Stimulated activated CD8-positive, alpha-beta memory T cell treated with anti-CD3 and anti-CD28 coated beads, Interleukin-2, amount 100 ng/mL, for 1 hour (primary cell): Measurements from ENCODE around the gene AFF4.

Experiments
- DNase-seq, 2 donors: peaks; one replicate each; pipeline ENCODE4 v3.0.0-alpha.2; 2020; ENCODE audit warnings: low read depth in 2 of 2

AFF4 gene

GRCh38 chr5:132889501-132889900 lies 73.9 kb downstream of the AFF4 start:
- DNase-seq, result no peak

DNA sequence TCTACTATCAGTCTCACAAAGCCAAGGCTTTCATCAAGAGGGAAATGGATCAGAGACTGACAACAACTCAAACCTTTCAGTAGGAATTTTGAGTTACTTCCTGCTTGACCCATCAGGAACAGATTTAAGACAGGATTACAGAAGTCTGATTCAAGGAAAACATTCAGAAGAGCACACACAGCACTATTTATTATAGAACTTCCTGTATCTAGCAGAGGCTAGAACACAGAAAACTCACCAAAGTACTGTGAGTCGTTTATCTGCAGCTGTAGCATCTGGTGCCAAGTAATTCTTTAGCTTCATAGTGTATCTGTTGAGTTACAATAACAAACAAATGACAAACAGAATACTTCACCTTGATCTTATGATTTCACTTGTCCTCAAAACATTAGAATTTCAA lies 76.2 kb downstream of the AFF4 start:
- no peak for DNase-seq

DNA sequence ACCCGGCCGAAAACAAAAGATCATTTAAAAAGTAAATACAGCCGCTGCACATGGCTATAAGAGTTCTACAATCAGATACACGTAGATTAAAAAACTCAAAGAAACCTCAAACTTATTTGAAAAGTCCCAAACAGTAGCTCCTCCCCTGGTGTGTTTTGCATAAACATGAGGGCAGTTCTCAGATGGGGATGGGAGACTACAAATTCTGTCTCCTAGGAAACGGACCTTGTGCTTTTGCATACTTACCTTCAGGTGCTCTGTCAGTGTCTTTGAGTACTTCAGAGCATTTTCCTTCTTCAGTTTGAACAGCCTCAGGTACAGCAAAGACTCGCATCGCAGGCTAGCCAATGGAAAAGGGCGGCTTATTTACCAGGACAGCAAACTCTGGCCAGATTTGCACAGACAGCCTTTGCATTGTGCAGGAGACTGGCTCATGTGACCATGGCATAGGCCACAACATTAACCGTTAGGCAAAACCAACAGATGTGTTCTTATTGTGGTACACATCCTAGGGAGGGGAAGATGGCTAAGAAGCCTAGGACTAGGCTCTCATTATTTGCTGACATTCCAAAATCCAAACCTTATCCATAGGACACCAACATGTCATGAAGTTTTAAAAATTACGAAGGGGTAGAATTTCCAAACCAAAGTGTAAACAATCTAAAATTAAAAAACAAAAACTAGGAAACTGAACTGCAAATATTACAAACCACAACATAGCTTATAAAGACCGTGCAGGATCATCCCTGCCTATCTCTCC lies 77.2 kb downstream of the AFF4 start:
- DNase-seq, result no peak

GRCh38 chr5:132884548-132884947 lies 78.9 kb downstream of the AFF4 start:
- no peak for DNase-seq

DNA sequence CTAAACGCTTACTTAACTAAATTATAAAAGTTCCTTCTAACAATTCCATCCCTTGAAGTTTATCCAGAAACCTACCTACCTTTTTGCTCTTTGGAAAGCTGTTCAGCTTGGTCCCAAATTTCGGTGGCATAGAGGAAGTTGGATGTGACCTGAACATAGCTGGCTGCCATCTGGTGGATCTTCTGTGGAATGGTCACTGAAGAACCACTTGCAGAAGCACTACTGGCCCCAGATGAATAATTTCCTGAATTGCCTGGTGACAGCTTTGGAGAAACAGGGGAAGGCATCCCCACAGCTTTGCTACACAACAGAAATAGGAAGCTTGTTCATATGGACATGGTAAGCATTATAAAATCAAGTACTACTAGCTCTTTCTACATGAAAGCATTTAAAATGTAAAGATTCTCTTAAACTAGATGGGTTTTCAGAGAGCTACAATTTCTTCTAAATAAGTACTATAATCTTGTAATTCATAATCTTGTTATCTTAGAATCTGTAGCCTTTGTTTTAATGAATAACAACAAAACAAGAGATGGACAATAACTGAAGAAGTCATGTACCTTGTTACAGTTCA lies 80.1 kb downstream of the AFF4 start:
- DNase-seq, result no peak

GRCh38 chr5:132877938-132878337 lies 85.5 kb downstream of the AFF4 start:
- no peak for DNase-seq

- DNase-seq, result no peak
Observed at GRCh38 chr5:132877466-132877865, 86.0 kb downstream of the AFF4 start.

GRCh38 chr5:132876020-132876759 lies 87.2 kb downstream of the AFF4 start:
- no peak for DNase-seq

- DNase-seq, result no peak
Observed at GRCh38 chr5:132873930-132874271, 89.5 kb downstream of the AFF4 start.

DNA sequence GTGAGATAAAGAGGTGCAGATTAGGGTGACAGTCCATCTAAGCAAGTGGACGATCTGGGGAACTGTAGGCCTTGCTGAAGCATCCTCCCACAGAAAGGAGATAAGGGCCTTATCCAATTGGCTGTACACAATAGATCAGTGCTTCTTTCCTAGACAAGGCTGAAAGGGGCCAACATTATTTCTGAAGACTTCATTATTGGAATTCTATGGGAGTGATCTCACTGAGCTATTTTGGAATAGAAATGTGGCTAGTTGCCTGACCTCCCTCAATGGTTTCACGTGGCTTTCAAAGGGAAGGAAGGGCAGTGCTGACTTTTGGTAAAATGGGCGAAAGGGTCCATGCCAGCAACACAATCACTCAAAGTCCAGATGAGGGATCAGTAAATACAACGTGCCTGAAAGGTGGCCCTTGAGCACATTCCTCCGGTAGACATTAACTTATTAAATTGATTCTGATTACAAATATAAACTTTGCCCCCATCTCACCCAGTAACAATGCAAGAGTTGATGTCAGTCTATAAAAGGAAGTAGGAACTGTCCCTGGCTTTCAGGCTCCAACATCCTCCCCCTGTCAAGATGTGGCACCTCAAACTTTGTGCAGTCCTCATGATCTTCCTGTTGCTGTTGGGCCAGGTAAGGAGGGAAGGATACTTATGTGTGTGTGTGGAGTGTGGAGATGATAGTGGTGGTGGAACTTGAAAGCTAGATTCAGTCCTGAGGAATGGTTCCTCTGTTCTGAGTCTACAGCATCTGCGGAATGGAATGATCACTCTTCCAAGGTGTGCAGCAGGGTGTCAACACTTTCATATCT lies 90.1 kb downstream of the AFF4 start, which contains the start of gene LEAP2:
Gene LEAP2, plus strand, starts transcription at position 550 of the 811 bp plus-strand sequence. Its CDS starts 27 bp downstream, at position 577.
- no peak for DNase-seq

- no peak for DNase-seq
Observed at GRCh38 chr5:132872788-132873118, 90.7 kb downstream of the AFF4 start.

- DNase-seq, result no peak
Observed at GRCh38 chr5:132871459-132872284, 91.8 kb downstream of the AFF4 start.

DNA sequence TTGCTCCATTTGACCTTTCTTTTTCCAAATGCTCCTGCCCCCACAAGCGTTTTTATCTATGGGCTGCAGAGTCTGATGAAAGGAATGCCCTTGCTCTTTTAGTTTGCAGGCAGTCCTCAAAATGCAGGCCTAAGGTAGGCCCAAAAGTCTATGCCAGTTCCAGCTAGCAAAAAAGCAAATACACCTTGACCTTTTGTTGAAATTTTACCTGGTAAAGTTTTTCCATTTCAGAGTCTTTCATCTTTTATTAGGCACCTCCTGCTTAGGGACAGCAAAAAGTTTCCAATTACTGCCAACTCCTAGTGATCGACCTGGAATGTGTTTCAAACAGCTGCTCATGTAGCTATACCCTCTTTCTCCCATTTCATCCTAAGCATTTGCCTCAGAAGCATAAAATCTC lies 92.6 kb downstream of the AFF4 start:
- DNase-seq, result no peak

GRCh38 chr5:132868754-132869153 lies 94.7 kb downstream of the AFF4 start:
- DNase-seq, result no peak

- DNase-seq, result no peak
Observed at GRCh38 chr5:132867046-132867451, 96.4 kb downstream of the AFF4 start.

DNA sequence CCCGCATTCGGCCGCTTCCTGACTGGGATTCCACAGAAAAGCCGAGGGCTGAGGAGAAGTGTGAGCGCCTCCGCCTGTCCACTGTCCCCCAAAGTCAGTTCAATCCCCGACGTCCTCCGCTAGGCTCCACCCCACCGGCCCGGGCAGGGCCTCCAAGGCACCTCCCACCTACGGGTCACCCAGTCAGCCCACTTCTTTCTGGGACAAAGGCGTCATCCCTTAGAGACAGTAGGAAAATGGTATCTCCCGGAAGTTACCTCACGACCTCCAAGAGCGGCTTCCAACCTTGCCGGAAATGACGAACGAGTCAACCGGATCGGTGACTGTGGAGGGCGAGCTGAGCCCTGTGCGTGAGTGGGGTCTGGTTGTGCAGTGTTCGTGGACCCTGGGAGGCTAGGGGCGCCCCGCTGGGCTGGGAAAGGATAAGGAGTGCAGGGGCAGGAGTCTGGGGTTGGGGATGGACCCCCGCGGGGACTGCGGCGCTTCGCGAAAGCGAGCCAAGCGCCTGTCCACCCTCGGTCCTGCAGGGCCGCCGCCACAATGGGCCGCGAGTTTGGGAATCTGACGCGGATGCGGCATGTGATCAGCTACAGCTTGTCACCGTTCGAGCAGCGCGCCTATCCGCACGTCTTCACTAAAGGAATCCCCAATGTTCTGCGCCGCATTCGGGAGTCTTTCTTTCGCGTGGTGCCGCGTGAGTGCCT lies 96.9 kb downstream of the AFF4 start, which contains the start of the genes GDF9 and UQCRQ:
Gene GDF9, minus strand, starts transcription at position 128 of the 704 bp plus-strand sequence. CDS start 1,936 bp downstream, outside the sequence.
Gene UQCRQ, plus strand, starts transcription at position 301 of the 704 bp plus-strand sequence. Its CDS starts 240 bp downstream, at position 541.
- DNase-seq, result peak; percentile 71 to 82

GRCh38 chr5:132865668-132866341 lies 97.6 kb downstream of the AFF4 start:
- no peak for DNase-seq

DNA sequence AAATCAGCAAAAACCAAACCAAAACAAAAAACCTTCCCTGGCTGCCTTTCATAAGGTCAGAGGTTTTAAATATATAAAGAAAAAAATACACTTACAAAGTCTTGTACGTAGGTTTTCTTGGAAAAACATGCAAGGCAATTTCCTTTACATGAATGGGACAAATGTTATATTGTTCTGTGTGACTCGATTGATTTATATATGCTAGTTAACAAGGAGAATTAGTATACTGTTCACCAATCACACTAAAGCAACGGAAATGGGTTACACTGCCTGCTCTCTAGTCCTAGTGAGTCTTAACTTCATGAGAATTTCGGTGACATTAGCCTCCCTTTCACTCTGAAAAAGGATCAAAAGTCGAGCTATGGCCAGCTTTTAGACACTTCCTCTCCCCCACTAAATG lies 102.7 kb downstream of the AFF4 start:
- no peak for DNase-seq

- no peak for DNase-seq
Observed at GRCh38 chr5:132859889-132860437, 103.5 kb downstream of the AFF4 start.
